Smooth muscle cell (in vitro differentiated cells): ENCODE data around the gene LMNA. TPM values are rescaled to one million over a fixed set of nuclear protein-coding genes. Genes with fewer than 3 reads are reported as not detected.
"Not testable (repeated sequence)": the region's sequence is repeated elsewhere in the genome, so short reads cannot be mapped to it uniquely, and the experiment has no call there.

Experiments used
- DNase-seq: peaks from one replicate; lab custom pipeline; 2025; ENCODE audit not compliant: unreplicated experiment; lab: John Stamatoyannopoulos, UW
- H2AFZ ChIP-seq: fragments of 200-600 bp; sonication (generic); 2 replicates; pipeline ENCODE4 v1.6.0; 2016; ENCODE audit warnings: antibody characterized with exemption, low read depth, mild to moderate bottlenecking
- H3F3A ChIP-seq: fragments of 200-600 bp; sonication (generic); 2 replicates; pipeline ENCODE4 v1.6.0; 2017; ENCODE audit warnings: antibody characterized with exemption, low read depth
- H3K27ac ChIP-seq: fragments of 200-600 bp; sonication (generic); 2 replicates; pipeline ENCODE4 v1.5.1; 2016; ENCODE audit warnings: low read depth, mild to moderate bottlenecking
- H3K27me3 ChIP-seq: fragments of 200-600 bp; sonication (generic); 2 replicates; pipeline ENCODE4 v1.6.1; 2016; ENCODE audit warnings: low read depth, mild to moderate bottlenecking
- H3K36me3 ChIP-seq: fragments of 200-600 bp; sonication (generic); 2 replicates; pipeline ENCODE4 v1.5.1; 2016; ENCODE audit warnings: low read depth
- H3K4me1 ChIP-seq: fragments of 200-600 bp; sonication (generic); 2 replicates; pipeline ENCODE4 v1.5.1; 2016; ENCODE audit warnings: low read depth
- H3K4me2 ChIP-seq: fragments of 200-600 bp; sonication (generic); 2 replicates; pipeline ENCODE4 v1.6.0; 2016; ENCODE audit warnings: mild to moderate bottlenecking
- H3K4me3 ChIP-seq: fragments of 200-600 bp; sonication (generic); 2 replicates; pipeline ENCODE4 v1.5.1; 2016; ENCODE audit warnings: mild to moderate bottlenecking
- H3K79me2 ChIP-seq: fragments of 200-600 bp; sonication (generic); 2 replicates; pipeline ENCODE4 v1.6.0; 2016; ENCODE audit warnings: low read depth, mild to moderate bottlenecking
- H3K9ac ChIP-seq: fragments of 200-600 bp; sonication (generic); 2 replicates; pipeline ENCODE4 v1.6.0; 2016; ENCODE audit warnings: low read depth
- H3K9me3 ChIP-seq: fragments of 200-600 bp; sonication (generic); replicated peaks from 2 replicates; pipeline ENCODE4 v1.5.1; 2016; ENCODE audit warnings: low read depth
- H4K20me1 ChIP-seq: fragments of 200-600 bp; sonication (generic); 2 replicates; pipeline ENCODE4 v1.6.0; 2016; ENCODE audit warnings: low read depth
- CTCF ChIP-seq: fragments of 200-600 bp; sonication (generic); IDR thresholded peaks from 2 replicates; pipeline ENCODE4 v1.5.1; 2017; ENCODE audit warnings: borderline replicate concordance, mild to moderate bottlenecking, antibody characterized with exemption; ENCODE audit not compliant: insufficient read depth, poor library complexity, severe bottlenecking
- WGBS: methylation state at CpG from one replicate; pipeline ENCODE4 v1.1.7; 2016; ENCODE audit warnings: low lambda C conversion rate; 5-methylcytosine and 5-hydroxymethylcytosine counted together
- polyA plus RNA-seq: library from polyadenylated mRNA; unstranded; fragments of >200 nt; fragmentation: Nextera tagmentation; extraction: Ambion mirVana; gene quantifications from 2 replicates; pipeline ENCODE4 v1.2.1, GENCODE V29; 2016
- total RNA-seq: library from RNA; depleted of rRNA; stranded (reverse); fragments of >200 nt; gene quantifications from 2 replicates; pipeline ENCODE4 v1.2.3, GENCODE V29; 2014

The LMNA gene
- total and polyA plus RNA-seq, 2 experiments from 2014 or later: 256 to 626 TPM

GRCh38 chr1:156180471-156180870, 66.0 kb downstream of the LMNA start:
- Histone ChIP-seq H3K4me2 (no peak overlapping the region), H2AFZ (no peak overlapping the region), H4K20me1 (no peaks in the 10 kb centered on the region), H3K36me3 (no peaks in the 10 kb centered on the region), H3K27ac (no peak overlapping the region), H3K27me3 (no peaks in the 10 kb centered on the region), H3K79me2 (no peaks in the 10 kb centered on the region), H3K9ac (no peak overlapping the region), H3K4me1 (peaks cover 4% of the 10 kb centered on the region), H3K9me3 (no peaks in the 10 kb centered on the region), H3F3A (no peaks in the 10 kb centered on the region), H3K4me3 (no peak overlapping the region)
- DNase-seq: no peak
- WGBS: 92% methylated on average over 3 of the region's 3 CpGs
- no peak for TF ChIP-seq CTCF

- not testable (repeated sequence) for H2AFZ ChIP-seq, H3K9me3 ChIP-seq, H3K4me1 ChIP-seq, H3K4me2 ChIP-seq, H3K79me2 ChIP-seq, H3K36me3 ChIP-seq, H3F3A ChIP-seq, H3K27me3 ChIP-seq, H3K9ac ChIP-seq, H3K27ac ChIP-seq, DNase-seq, H3K4me3 ChIP-seq, H4K20me1 ChIP-seq
- WGBS: 9% methylated on average over 8 of the region's 8 CpGs
Observed at GRCh38 chr1:156181391-156181924, 66.9 kb downstream of the LMNA start.

GRCh38 chr1:156182010-156182779, 67.7 kb downstream of the LMNA start:
- H2AFZ ChIP-seq, H4K20me1 ChIP-seq, H3K4me3 ChIP-seq, H3K9ac ChIP-seq, H3F3A ChIP-seq, DNase-seq, H3K4me2 ChIP-seq, H3K27me3 ChIP-seq, H3K79me2 ChIP-seq, H3K4me1 ChIP-seq, H3K9me3 ChIP-seq, H3K27ac ChIP-seq, H3K36me3 ChIP-seq: not testable (repeated sequence)
- 62% methylated on average over 12 of the region's 12 CpGs for WGBS

GRCh38 chr1:156186347-156187177, 72.1 kb downstream of the LMNA start:
- not testable (repeated sequence) for H3K9ac ChIP-seq, H3K9me3 ChIP-seq, H3K36me3 ChIP-seq, H3F3A ChIP-seq, H4K20me1 ChIP-seq, DNase-seq, H3K27me3 ChIP-seq, H2AFZ ChIP-seq, H3K27ac ChIP-seq, H3K4me1 ChIP-seq, H3K4me2 ChIP-seq, H3K4me3 ChIP-seq, H3K79me2 ChIP-seq
- WGBS: 77% methylated on average over 2 of the region's 2 CpGs

Other genes with a start within 250 kb of the LMNA start
- 59.6 and 65.3 TPM in 2 replicates for gene RIT1, start 203.4 kb upstream of the LMNA start, total RNA-seq
- gene RIT1, start 203.4 kb upstream of the LMNA start, polyA plus RNA-seq: 63.6 and 64.4 TPM in 2 replicates
- gene KHDC4, start 180.3 kb upstream of the LMNA start, total RNA-seq: 35.6 and 41.7 TPM in 2 replicates
- 14.9 and 18.3 TPM in 2 replicates for gene KHDC4, start 180.3 kb upstream of the LMNA start, polyA plus RNA-seq
- not detected in 2 replicates for gene RXFP4, start 173.1 kb upstream of the LMNA start, total RNA-seq
- gene RXFP4, start 173.1 kb upstream of the LMNA start, polyA plus RNA-seq: 0.66 and 1.5 TPM in 2 replicates
- 30.2 and 58.0 TPM in 2 replicates for gene ARHGEF2, start 136.2 kb upstream of the LMNA start, total RNA-seq
- 21.0 and 24.2 TPM in 2 replicates for gene ARHGEF2, start 136.2 kb upstream of the LMNA start, polyA plus RNA-seq
- gene SSR2, start 93.8 kb upstream of the LMNA start, total RNA-seq: 452 and 457 TPM in 2 replicates
- 408 and 447 TPM in 2 replicates for gene SSR2, start 93.8 kb upstream of the LMNA start, polyA plus RNA-seq
- gene UBQLN4, start 60.9 kb upstream of the LMNA start, total RNA-seq: 18.1 and 18.8 TPM in 2 replicates
- gene UBQLN4, start 60.9 kb upstream of the LMNA start, polyA plus RNA-seq: 19.4 and 23.3 TPM in 2 replicates
- gene LAMTOR2, start 59.9 kb upstream of the LMNA start, total RNA-seq: 32.2 and 55.1 TPM in 2 replicates
- gene LAMTOR2, start 59.9 kb upstream of the LMNA start, polyA plus RNA-seq: 146 and 156 TPM in 2 replicates
- gene RAB25, start 53.6 kb upstream of the LMNA start, total RNA-seq: 16.8 and 27.1 TPM in 2 replicates
- 8.9 and 53.5 TPM in 2 replicates for gene RAB25, start 53.6 kb upstream of the LMNA start, polyA plus RNA-seq
- gene MEX3A, start 32.2 kb upstream of the LMNA start, total RNA-seq: 13.5 and 13.8 TPM in 2 replicates
- 10.5 and 11.0 TPM in 2 replicates for gene MEX3A, start 32.2 kb upstream of the LMNA start, polyA plus RNA-seq
- 2.1 and 5.0 TPM in 2 replicates for gene SEMA4A, start 38.9 kb downstream of the LMNA start, total RNA-seq
- gene SEMA4A, start 38.9 kb downstream of the LMNA start, polyA plus RNA-seq: 2.2 and 4.2 TPM in 2 replicates
- gene SLC25A44, start 79.4 kb downstream of the LMNA start, total RNA-seq: 11.6 and 13.9 TPM in 2 replicates
- gene SLC25A44, start 79.4 kb downstream of the LMNA start, polyA plus RNA-seq: 11.4 and 17.7 TPM in 2 replicates
- 51.4 and 59.2 TPM in 2 replicates for gene PMF1, start 98.3 kb downstream of the LMNA start, total RNA-seq
- 82.5 and 87.4 TPM in 2 replicates for gene PMF1, start 98.3 kb downstream of the LMNA start, polyA plus RNA-seq
- 0.63 TPM in 1 of 2 replicates, not detected in the other for gene BGLAP, start 127.5 kb downstream of the LMNA start, total RNA-seq
- 0.62 and 2.9 TPM in 2 replicates for gene BGLAP, start 127.5 kb downstream of the LMNA start, polyA plus RNA-seq
- gene PAQR6, start 133.3 kb downstream of the LMNA start, total RNA-seq: 1.3 and 3.0 TPM in 2 replicates
- gene PAQR6, start 133.3 kb downstream of the LMNA start, polyA plus RNA-seq: 2.7 and 4.4 TPM in 2 replicates
- 42.8 and 47.4 TPM in 2 replicates for gene SMG5, start 168.1 kb downstream of the LMNA start, total RNA-seq
- gene SMG5, start 168.1 kb downstream of the LMNA start, polyA plus RNA-seq: 42.3 and 57.2 TPM in 2 replicates
- 2.5 and 8.9 TPM in 2 replicates for gene TMEM79, start 169.6 kb downstream of the LMNA start, total RNA-seq
- 6.9 and 18.9 TPM in 2 replicates for gene TMEM79, start 169.6 kb downstream of the LMNA start, polyA plus RNA-seq
- gene GLMP, start 181.0 kb downstream of the LMNA start, total RNA-seq: 62.4 and 89.8 TPM in 2 replicates
- 65.0 and 85.8 TPM in 2 replicates for gene GLMP, start 181.0 kb downstream of the LMNA start, polyA plus RNA-seq
- not detected in 2 replicates for gene VHLL, start 184.6 kb downstream of the LMNA start, total RNA-seq
- not detected in 2 replicates for gene VHLL, start 184.6 kb downstream of the LMNA start, polyA plus RNA-seq
- gene CCT3, start 223.6 kb downstream of the LMNA start, total RNA-seq: 147 and 178 TPM in 2 replicates
- gene CCT3, start 223.6 kb downstream of the LMNA start, polyA plus RNA-seq: 179 and 182 TPM in 2 replicates
- gene TSACC, start 223.8 kb downstream of the LMNA start, total RNA-seq: 0.54 and 2.9 TPM in 2 replicates
- gene TSACC, start 223.8 kb downstream of the LMNA start, polyA plus RNA-seq: 0.72 TPM in 1 of 2 replicates, not detected in the other